Panc1 (cell line): Measurements from ENCODE around the gene C11orf65. TPM values are rescaled to one million over a fixed set of nuclear protein-coding genes. Genes with fewer than 3 reads are reported as not detected.

Experiments used
- ATAC-seq: fragments of 200-7000 bp; cut with Tn5 transposase; 2 replicates; pipeline ENCODE4 v1.9.1; 2020; ENCODE audit warnings: mild to moderate bottlenecking, moderate library complexity
- BruUV-seq: library from RNA; stranded (reverse); fragments of 400-500 nt; replicated peaks from 2 replicates; lab custom pipeline; 2021; lab: Mats Ljungman, UMichigan
- CTCF ChIA-PET: fragments of 300-600 bp; sonication (Branson Sonifier 250); formaldehyde crosslinking; loops from one replicate; lab custom pipeline; 2022; ENCODE audit warnings: antibody characterized with exemption; lab: Charles Lee
- POLR2A ChIA-PET: fragments of 300-600 bp; sonication (Branson Sonifier 250); formaldehyde crosslinking; loops from one replicate; lab custom pipeline; 2022; ENCODE audit warnings: antibody characterized with exemption; lab: Charles Lee
- DNase-seq: peaks from one replicate; pipeline ENCODE4 v3.0.0-alpha.2; 2010; ENCODE audit warnings: low read depth, low spot score
- H3K27ac ChIP-seq: 2 replicates; pipeline ENCODE4 v1.5.1; 2011; ENCODE audit warnings: mild to moderate bottlenecking, low read length, inconsistent platforms
- H3K27me3 ChIP-seq: fragments of 200-500 bp; sonication (Bioruptor generic); 2 replicates; pipeline ENCODE4 v1.6.0; 2014; ENCODE audit warnings: low read length, inconsistent platforms; ENCODE audit not compliant: control insufficient read depth, insufficient read depth
- H3K36me3 ChIP-seq: fragments of 200-500 bp; sonication (Bioruptor generic); 2 replicates; pipeline ENCODE4 v1.5.1; 2014; ENCODE audit warnings: inconsistent platforms, mild to moderate bottlenecking, low read length, moderate library complexity; ENCODE audit not compliant: control insufficient read depth, insufficient read depth
- H3K4me1 ChIP-seq: 2 replicates; pipeline ENCODE4 v1.5.1; 2011; ENCODE audit warnings: inconsistent platforms, mild to moderate bottlenecking, low read length, moderate library complexity; ENCODE audit not compliant: control insufficient read depth, insufficient read depth
- H3K4me3 ChIP-seq, 2 experiments: 2 replicates each; pipeline ENCODE4 v1.5.1; 2011 to 2012; ENCODE audit warnings: low read depth in 2 of 2, low read length in 2 of 2, mild to moderate bottlenecking in 2 of 2, inconsistent platforms in 1 of 2, moderate library complexity in 1 of 2
- H3K9me3 ChIP-seq: fragments of 200-500 bp; sonication (Bioruptor generic); 2 replicates; pipeline ENCODE4 v1.5.1; 2014; ENCODE audit warnings: low read depth, mild to moderate bottlenecking, inconsistent platforms, low read length, moderate library complexity; ENCODE audit not compliant: control insufficient read depth, insufficient read depth
- CTCF ChIP-seq: fragments of 450-650 bp; IDR thresholded peaks from 2 replicates; pipeline ENCODE4 v1.5.1; 2017; ENCODE audit warnings: mild to moderate bottlenecking
- POLR2AphosphoS5 ChIP-seq: IDR thresholded peaks from 2 replicates; pipeline ENCODE4 v1.6.1; 2012; ENCODE audit warnings: mild to moderate bottlenecking, low read depth, low read length, moderate library complexity
- REST ChIP-seq, 2 experiments: IDR thresholded peaks; 2 replicates each; pipeline ENCODE4 v1.6.1; 2011 to 2012; ENCODE audit warnings: low read depth in 2 of 2, control low read depth in 1 of 2, low read length in 1 of 2, mild to moderate bottlenecking in 1 of 2, moderate library complexity in 1 of 2; ENCODE audit not compliant: insufficient read depth in 1 of 2
- SIN3A ChIP-seq: IDR thresholded peaks from 2 replicates; pipeline ENCODE4 v1.6.1; 2012; ENCODE audit warnings: low read depth, mild to moderate bottlenecking, low read length, moderate library complexity, borderline replicate concordance; ENCODE audit not compliant: insufficient read depth
- TCF7L2 ChIP-seq: IDR thresholded peaks from 2 replicates; pipeline ENCODE4 v1.6.1; 2011; ENCODE audit warnings: mild to moderate bottlenecking, low read depth, low read length, inconsistent platforms
- in situ Hi-C: cut with HindIII; loops from 2 replicates; pipeline ENCODE4 v1.10.0; 2016; ENCODE audit warnings: low sequenced_read_pairs, low pct_unique_long_range_greater_than_20kb
- intact Hi-C: fragments of 100-400 bp; cut with micrococcal nuclease; formaldehyde crosslinking; loops from one replicate; pipeline ENCODE4 v1.10.0; 2022; ENCODE audit not compliant: unreplicated experiment
- total RNA-seq: library from RNA; stranded (reverse); gene quantifications from one replicate; pipeline ENCODE4 v1.2.1, GENCODE V29; 2021; ENCODE audit not compliant: unreplicated experiment

C11orf65 gene
- total RNA-seq, 1 experiment from 2014 or later = 0.18 TPM

- Histone ChIP-seq H3K9me3 (no peaks in the 10 kb centered on the region), H3K4me3 (no peak overlapping the region), H3K27me3 (no peaks in the 10 kb centered on the region), H3K27ac (no peak overlapping the region), H3K4me1 (no peaks in the 10 kb centered on the region), H3K36me3 (peaks cover 13% of the 10 kb centered on the region)
- in situ Hi-C loops (no loop called here), intact Hi-C loops (loop anchor here (10.0 kb wide), 1 partner anchor 304 kb away; no protein-coding TSS in a partner anchor)
- ChIA-PET CTCF (no interaction called here), POLR2A (no interaction called here)
- no peak for TF ChIP-seq SIN3A
- TF ChIP-seq TCF7L2 = no peak
- TF ChIP-seq POLR2AphosphoS5 = no peak
- TF ChIP-seq CTCF = no peak
- no peak for TF ChIP-seq REST (IDR thresholded peaks at IDR 0.05; ENCODE audit: insufficient read depth in 1 of 2, low read depth in 2 of 2, low read length in 1 of 2)
- no TSS peak for BruUV-seq
- peak; percentile 43; the same call in 1 of the 2 replicates for ATAC-seq
- DNase-seq = peak; percentile 17
Measured at GRCh38 chr11:108340973-108341372, 126.4 kb downstream of the C11orf65 start.

- Histone ChIP-seq H3K4me3 (no peak overlapping the region), H3K4me1 (no peaks in the 10 kb centered on the region), H3K36me3 (peaks cover 15% of the 10 kb centered on the region), H3K9me3 (no peaks in the 10 kb centered on the region), H3K27ac (no peak overlapping the region), H3K27me3 (no peaks in the 10 kb centered on the region)
- ATAC-seq (no peak), DNase-seq (no peak)
- intact Hi-C loops (no loop called here), in situ Hi-C loops (no loop called here)
- no TSS peak for BruUV-seq
- POLR2A ChIA-PET = no interaction called here
- TF ChIP-seq REST (IDR thresholded peaks at IDR 0.05; ENCODE audit: insufficient read depth in 1 of 2, low read depth in 2 of 2, low read length in 1 of 2) (no peak), POLR2AphosphoS5 (no peak), CTCF (no peak), SIN3A (no peak), TCF7L2 (no peak)
- CTCF ChIA-PET = no interaction called here
Measured at GRCh38 chr11:108338750-108339149, 128.6 kb downstream of the C11orf65 start.
